Ascending aorta (tissue), 2 donors: ENCODE results near the gene ARHGAP25. TPM values are rescaled to one million over a fixed set of nuclear protein-coding genes. Genes with fewer than 3 reads are reported as not detected.

Source experiments
- DNase-seq, 2 donors: peaks; one replicate each; pipeline ENCODE4 v3.0.0-alpha.2; 2019; ENCODE audit warnings: low spot score in 2 of 2
- H3K27ac ChIP-seq, 2 donors: fragments of 200-600 bp; sonication (generic); one replicate each; pipeline ENCODE4 v1.5.1; 2016 to 2017; ENCODE audit warnings: mild to moderate bottlenecking in 1 of 2
- H3K27me3 ChIP-seq: fragments of 200-600 bp; sonication (generic); one replicate; pipeline ENCODE4 v1.5.1; 2017
- H3K36me3 ChIP-seq, 2 donors: fragments of 200-600 bp; sonication (generic); one replicate each; pipeline ENCODE4 v1.5.1; 2016
- H3K4me1 ChIP-seq, 2 donors: fragments of 200-600 bp; sonication (generic); one replicate each; pipeline ENCODE4 v1.5.1; 2016 to 2017; ENCODE audit warnings: mild to moderate bottlenecking in 1 of 2
- H3K4me3 ChIP-seq, 2 donors: fragments of 200-600 bp; sonication (generic); one replicate each; pipeline ENCODE4 v1.5.1; 2016 to 2017; ENCODE audit warnings: mild to moderate bottlenecking in 1 of 2
- H3K9me3 ChIP-seq, 2 donors: fragments of 200-600 bp; sonication (generic); one replicate each; pipeline ENCODE4 v1.5.1; 2016
- intact Hi-C: fragments of 100-400 bp; cut with DNase I; formaldehyde crosslinking; loops from one replicate; pipeline ENCODE4 v1.15.1; 2023
- total RNA-seq: library from RNA; depleted of rRNA; stranded (reverse); fragments of >200 nt; gene quantifications from one replicate; pipeline ENCODE4 v1.1.0, GENCODE V29; 2016
- TF ChIP-seq, protein P1 (sequence below), 3 experiments: fragments of 200-600 bp in 2 of 3; fragments of 450-650 bp in 1 of 3; sonication (generic) in 2 of 3; IDR thresholded peaks; one replicate each; pipeline ENCODE4 v1.5.1; 2016 to 2019; ENCODE audit warnings: antibody characterized with exemption in 3 of 3, mild to moderate bottlenecking in 1 of 3, moderate library complexity in 1 of 3

The ARHGAP25 gene
- total RNA-seq, 1 donor from 2014 or later: 8.3 TPM

- intact Hi-C loops: no loop called here
- H3K27ac ChIP-seq: no peak overlapping the region
- H3K9me3 ChIP-seq: no peaks in the 10 kb centered on the region
- H3K36me3 ChIP-seq: no peaks in the 10 kb centered on the region
- no peaks in the 10 kb centered on the region for H3K27me3 ChIP-seq
- no peak for DNase-seq
- no peaks in the 10 kb centered on the region for H3K4me1 ChIP-seq
- TF ChIP-seq, protein P1, sequence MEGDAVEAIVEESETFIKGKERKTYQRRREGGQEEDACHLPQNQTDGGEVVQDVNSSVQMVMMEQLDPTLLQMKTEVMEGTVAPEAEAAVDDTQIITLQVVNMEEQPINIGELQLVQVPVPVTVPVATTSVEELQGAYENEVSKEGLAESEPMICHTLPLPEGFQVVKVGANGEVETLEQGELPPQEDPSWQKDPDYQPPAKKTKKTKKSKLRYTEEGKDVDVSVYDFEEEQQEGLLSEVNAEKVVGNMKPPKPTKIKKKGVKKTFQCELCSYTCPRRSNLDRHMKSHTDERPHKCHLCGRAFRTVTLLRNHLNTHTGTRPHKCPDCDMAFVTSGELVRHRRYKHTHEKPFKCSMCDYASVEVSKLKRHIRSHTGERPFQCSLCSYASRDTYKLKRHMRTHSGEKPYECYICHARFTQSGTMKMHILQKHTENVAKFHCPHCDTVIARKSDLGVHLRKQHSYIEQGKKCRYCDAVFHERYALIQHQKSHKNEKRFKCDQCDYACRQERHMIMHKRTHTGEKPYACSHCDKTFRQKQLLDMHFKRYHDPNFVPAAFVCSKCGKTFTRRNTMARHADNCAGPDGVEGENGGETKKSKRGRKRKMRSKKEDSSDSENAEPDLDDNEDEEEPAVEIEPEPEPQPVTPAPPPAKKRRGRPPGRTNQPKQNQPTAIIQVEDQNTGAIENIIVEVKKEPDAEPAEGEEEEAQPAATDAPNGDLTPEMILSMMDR (IDR thresholded peaks at IDR 0.05): no peak
- H3K4me3 ChIP-seq: no peak overlapping the region
Measured at GRCh38 chr2:68863996-68864395, 129.4 kb downstream of the ARHGAP25 start.

- H3K4me1 ChIP-seq: no peaks in the 10 kb centered on the region
- H3K9me3 ChIP-seq: no peaks in the 10 kb centered on the region
- intact Hi-C loops: no loop called here
- H3K36me3 ChIP-seq: no peaks in the 10 kb centered on the region
- no peak overlapping the region for H3K27ac ChIP-seq
- no peak for DNase-seq
- no peaks in the 10 kb centered on the region for H3K27me3 ChIP-seq
- no peak overlapping the region for H3K4me3 ChIP-seq
- TF ChIP-seq, protein P1 (IDR thresholded peaks at IDR 0.05): no peak
Measured at GRCh38 chr2:68865108-68865507, 130.5 kb downstream of the ARHGAP25 start.

DNA sequence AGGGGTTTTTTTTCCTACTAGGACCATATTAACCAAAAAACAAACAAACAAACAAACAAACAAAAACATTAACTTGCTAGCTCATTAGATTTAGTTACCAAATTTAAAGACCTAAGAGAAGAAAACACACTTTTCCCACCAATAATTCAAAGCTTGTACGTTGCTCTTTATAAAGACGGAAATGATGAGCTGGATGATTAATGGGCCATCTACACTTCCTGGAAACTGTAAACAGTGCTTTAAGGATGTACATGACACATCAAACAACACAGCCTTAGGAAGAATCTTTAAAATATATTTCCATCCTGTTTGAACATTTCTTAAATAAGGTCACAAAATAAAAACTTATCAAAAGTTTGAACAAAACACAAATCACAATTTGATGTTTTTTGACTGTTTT, 135.6 kb downstream of the ARHGAP25 start:
- intact Hi-C loops: no loop called here
- TF ChIP-seq, protein P1 (IDR thresholded peaks at IDR 0.05): no peak
- Histone ChIP-seq H3K27ac (no peak overlapping the region), H3K4me1 (no peaks in the 10 kb centered on the region), H3K4me3 (no peak overlapping the region), H3K9me3 (no peaks in the 10 kb centered on the region), H3K27me3 (no peaks in the 10 kb centered on the region), H3K36me3 (no peaks in the 10 kb centered on the region)
- no peak for DNase-seq

DNA sequence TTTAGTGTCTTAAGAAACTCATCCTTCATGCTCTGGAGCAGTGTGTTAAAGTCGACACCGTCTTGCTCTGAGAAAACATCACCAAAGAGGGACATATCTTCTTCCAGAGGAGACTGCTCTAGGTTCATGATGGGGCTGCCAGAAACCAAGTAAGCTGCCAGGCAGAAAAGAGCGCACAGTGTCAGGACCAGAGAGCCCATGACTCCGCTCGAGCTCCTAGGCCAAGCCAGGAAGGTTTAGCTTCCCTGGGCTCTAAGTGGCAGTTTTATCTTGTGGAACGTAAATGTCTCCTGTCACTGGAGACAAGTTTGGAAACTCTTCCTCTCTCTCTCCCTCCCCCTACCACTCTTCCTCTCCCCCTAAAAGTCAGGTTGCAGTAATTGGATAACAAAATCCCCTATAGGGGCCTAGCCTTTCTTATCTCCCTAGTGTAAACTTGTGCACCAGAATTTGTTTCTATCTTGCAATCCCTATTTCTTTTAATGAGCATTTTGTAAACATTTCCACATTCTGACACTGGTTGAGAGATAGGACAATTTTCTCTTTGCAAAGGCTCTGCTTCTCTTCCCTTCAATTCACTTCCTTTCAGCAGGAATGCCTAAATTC, 136.7 kb downstream of the ARHGAP25 start, which contains the start of gene BMP10:
TSS of gene BMP10 (minus strand) at position 239 of the 606 bp plus-strand sequence. CDS start at position 200, 39 bp downstream.
- Histone ChIP-seq H3K4me3 (no peak within 1 kb of the TSS), H3K27ac (no peak within 1 kb of the TSS), H3K9me3 (no peaks in the 10 kb centered on the region), H3K36me3 (no peaks in the 10 kb centered on the region), H3K4me1 (no peaks in the 10 kb centered on the region), H3K27me3 (no peaks in the 10 kb centered on the region)
- intact Hi-C loops: no loop called here
- TF ChIP-seq, protein P1 (IDR thresholded peaks at IDR 0.05): no peak
- no peak for DNase-seq

Other genes with a start within 250 kb of the ARHGAP25 start
- not detected for gene PROKR1, start 91.2 kb upstream of the ARHGAP25 start, total RNA-seq
- not detected for gene BMP10, start 136.6 kb downstream of the ARHGAP25 start, total RNA-seq
- gene GKN2, start 218.1 kb downstream of the ARHGAP25 start, total RNA-seq: 0.75 TPM
- gene GKN1, start 239.8 kb downstream of the ARHGAP25 start, total RNA-seq: 1.9 TPM